KMS-11 (cell line): ENCODE results near the gene RAD51B.

ENCODE experiments used
- H2AFZ ChIP-seq: fragments of 200-600 bp; sonication (generic); 2 replicates; pipeline ENCODE4 v1.6.1; 2016; ENCODE audit warnings: antibody characterized with exemption, mixed run types, low read depth
- H3K27ac ChIP-seq: fragments of 200-600 bp; sonication (generic); 2 replicates; pipeline ENCODE4 v1.6.1; 2016; ENCODE audit warnings: mild to moderate bottlenecking, mixed run types
- H3K27me3 ChIP-seq: fragments of 200-600 bp; sonication (generic); 2 replicates; pipeline ENCODE4 v1.6.1; 2017; ENCODE audit warnings: mild to moderate bottlenecking, low read depth, mixed run types, moderate library complexity; ENCODE audit not compliant: insufficient read depth
- H3K36me3 ChIP-seq: fragments of 200-600 bp; sonication (generic); 2 replicates; pipeline ENCODE4 v1.6.1; 2017; ENCODE audit warnings: mild to moderate bottlenecking, mixed run types; ENCODE audit not compliant: insufficient read depth
- H3K4me1 ChIP-seq: fragments of 200-600 bp; sonication (generic); 2 replicates; pipeline ENCODE4 v1.6.1; 2016; ENCODE audit warnings: mild to moderate bottlenecking, low read depth, mixed run types; ENCODE audit not compliant: poor library complexity, severe bottlenecking
- H3K4me2 ChIP-seq: fragments of 200-600 bp; sonication (generic); 2 replicates; pipeline ENCODE4 v1.7.0; 2016; ENCODE audit warnings: mild to moderate bottlenecking, mixed run types
- H3K4me3 ChIP-seq: fragments of 200-600 bp; sonication (generic); IDR thresholded peaks from 2 replicates; pipeline ENCODE4 v1.6.1; 2017; ENCODE audit warnings: low read depth, low read length, mixed read lengths; ENCODE audit not compliant: insufficient read depth
- H3K79me2 ChIP-seq: fragments of 200-600 bp; sonication (generic); 2 replicates; pipeline ENCODE4 v1.6.1; 2016; ENCODE audit warnings: low read depth, mixed run types; ENCODE audit not compliant: insufficient read depth
- H3K9ac ChIP-seq: fragments of 200-600 bp; sonication (generic); 2 replicates; pipeline ENCODE4 v1.6.1; 2016; ENCODE audit warnings: mild to moderate bottlenecking, mixed run types
- H4K20me1 ChIP-seq: fragments of 200-600 bp; sonication (generic); 2 replicates; pipeline ENCODE4 v1.6.1; 2016; ENCODE audit warnings: mild to moderate bottlenecking, mixed run types; ENCODE audit not compliant: insufficient read depth
- CTCF ChIP-seq: fragments of 200-600 bp; sonication (generic); conservative IDR thresholded peaks from 2 replicates; pipeline ENCODE4 v1.6.1; 2017; ENCODE audit warnings: low read depth, mild to moderate bottlenecking, antibody characterized with exemption, low read length, moderate library complexity, mixed read lengths

The RAD51B gene

GRCh38 chr14:68160779-68161546 lies 341.4 kb downstream of the RAD51B start:
- Histone ChIP-seq H3K27ac (no peak overlapping the region), H3K27me3 (no peaks in the 10 kb centered on the region), H3K9ac (no peak overlapping the region), H3K79me2 (no peaks in the 10 kb centered on the region), H3K4me3 (no peak overlapping the region), H3K4me2 (no peak overlapping the region), H3K36me3 (no peaks in the 10 kb centered on the region), H3K4me1 (peaks cover 30% of the 10 kb centered on the region), H2AFZ (no peak overlapping the region), H4K20me1 (no peaks in the 10 kb centered on the region)
- no peak for TF ChIP-seq CTCF

DNA sequence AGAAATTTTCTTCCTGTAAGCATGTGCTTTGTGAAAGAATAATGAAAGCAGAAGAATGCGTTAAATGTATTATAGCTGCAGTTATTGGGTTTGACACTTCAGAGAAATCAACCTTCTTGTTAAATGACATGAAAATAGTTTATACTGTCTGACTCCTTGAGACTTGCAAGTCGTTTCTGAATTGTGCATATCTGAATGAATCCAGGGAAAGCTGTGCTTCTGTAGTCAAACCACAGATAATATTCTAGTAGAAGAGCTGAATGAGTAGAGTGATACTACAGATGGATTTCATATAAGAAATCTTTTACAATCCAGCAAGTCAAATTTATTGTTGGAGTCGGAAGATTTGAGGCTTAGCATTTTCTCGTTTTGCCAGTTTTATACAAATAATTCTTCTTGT lies 343.3 kb downstream of the RAD51B start:
- no peak for TF ChIP-seq CTCF
- Histone ChIP-seq H2AFZ (no peak overlapping the region), H3K4me2 (no peak overlapping the region), H3K27ac (no peak overlapping the region), H3K4me1 (peaks cover 19% of the 10 kb centered on the region), H3K9ac (no peak overlapping the region), H3K79me2 (no peaks in the 10 kb centered on the region), H4K20me1 (no peaks in the 10 kb centered on the region), H3K36me3 (no peaks in the 10 kb centered on the region), H3K4me3 (no peak overlapping the region), H3K27me3 (no peaks in the 10 kb centered on the region)

- Histone ChIP-seq H3K4me3 (no peak overlapping the region), H4K20me1 (no peaks in the 10 kb centered on the region), H3K27ac (no peak overlapping the region), H3K9ac (no peak overlapping the region), H3K4me2 (no peak overlapping the region), H3K36me3 (no peaks in the 10 kb centered on the region), H3K79me2 (no peaks in the 10 kb centered on the region), H3K27me3 (no peaks in the 10 kb centered on the region), H3K4me1 (peaks cover 9% of the 10 kb centered on the region), H2AFZ (no peak overlapping the region)
- no peak for TF ChIP-seq CTCF
These were observed 345.1 kb downstream of the RAD51B start for GRCh38 chr14:68164711-68165113.

DNA sequence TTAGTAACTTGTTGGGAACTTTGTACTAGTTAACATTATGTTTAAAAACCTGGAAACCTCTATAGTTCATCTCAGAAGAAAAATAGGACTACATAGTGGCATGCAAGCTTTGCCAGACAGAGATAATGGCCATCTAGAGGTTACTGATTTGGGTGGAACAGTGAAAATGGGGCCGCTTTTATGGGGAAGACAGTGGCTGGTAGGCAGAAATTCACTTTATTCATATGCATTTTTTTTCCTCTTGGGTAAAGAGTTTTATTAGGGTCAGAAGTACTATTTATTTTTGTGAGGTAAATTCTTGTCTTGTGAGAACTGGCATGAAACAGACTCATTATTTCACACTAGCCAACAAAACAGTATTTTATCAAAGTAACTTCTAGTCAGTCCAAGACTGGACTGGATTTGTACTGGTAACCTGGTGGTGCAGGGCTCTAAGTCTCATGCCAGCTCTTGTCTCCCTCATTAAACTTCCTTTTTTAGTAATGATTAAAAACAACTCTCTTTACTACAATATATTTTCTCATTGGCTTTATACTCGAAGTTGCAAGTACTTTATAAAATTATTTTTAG lies 345.8 kb downstream of the RAD51B start:
- no peak overlapping the region for H3K4me2 ChIP-seq
- no peak overlapping the region for H2AFZ ChIP-seq
- TF ChIP-seq CTCF, result no peak
- no peak overlapping the region for H3K4me3 ChIP-seq
- no peaks in the 10 kb centered on the region for H4K20me1 ChIP-seq
- H3K27me3 ChIP-seq, result no peaks in the 10 kb centered on the region
- no peaks in the 10 kb centered on the region for H3K79me2 ChIP-seq
- no peaks in the 10 kb centered on the region for H3K36me3 ChIP-seq
- no peak overlapping the region for H3K27ac ChIP-seq
- H3K9ac ChIP-seq, result no peak overlapping the region
- peaks cover 9% of the 10 kb centered on the region for H3K4me1 ChIP-seq
